Neural progenitor cell (in vitro differentiated cells): Measurements from ENCODE around the gene APBB1.

ENCODE experiments used
- CTCF ChIP-seq: fragments of 200-600 bp; sonication (generic); IDR thresholded peaks from 2 replicates; pipeline ENCODE4 v1.5.1; 2017; ENCODE audit warnings: antibody characterized with exemption, mild to moderate bottlenecking
- EZH2 ChIP-seq: fragments of 200-600 bp; sonication (generic); IDR thresholded peaks from 2 replicates; pipeline ENCODE4 v1.6.1; 2017; ENCODE audit warnings: antibody characterized with exemption, mild to moderate bottlenecking, moderate library complexity

DNA sequence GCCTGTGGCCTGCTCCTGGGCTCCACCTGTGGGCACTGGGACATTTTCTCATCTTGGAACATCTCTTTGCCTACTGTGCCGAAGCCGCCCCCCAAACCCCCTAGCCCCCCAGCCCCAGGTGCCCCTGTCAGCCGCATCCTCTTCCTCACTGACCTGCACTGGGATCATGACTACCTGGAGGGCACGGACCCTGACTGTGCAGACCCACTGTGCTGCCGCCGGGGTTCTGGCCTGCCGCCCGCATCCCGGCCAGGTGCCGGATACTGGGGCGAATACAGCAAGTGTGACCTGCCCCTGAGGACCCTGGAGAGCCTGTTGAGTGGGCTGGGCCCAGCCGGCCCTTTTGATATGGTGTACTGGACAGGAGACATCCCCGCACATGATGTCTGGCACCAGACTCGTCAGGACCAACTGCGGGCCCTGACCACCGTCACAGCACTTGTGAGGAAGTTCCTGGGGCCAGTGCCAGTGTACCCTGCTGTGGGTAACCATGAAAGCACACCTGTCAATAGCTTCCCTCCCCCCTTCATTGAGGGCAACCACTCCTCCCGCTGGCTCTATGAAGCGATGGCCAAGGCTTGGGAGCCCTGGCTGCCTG, 27.3 kb downstream of the APBB1 start:
- TF ChIP-seq CTCF, result no peak
- TF ChIP-seq EZH2, result no peak
